Naive B cell (primary cell): ENCODE results near the gene FCHSD2. TPM values are rescaled to one million over a fixed set of nuclear protein-coding genes. Genes with fewer than 3 reads are reported as not detected.
A peak's percentile ranks its signal among the peaks of the same experiment; 100 is the strongest.

Source experiments
- ATAC-seq, 2 donors: fragments of 150-1000 bp; cut with Tn5 transposase; 2 replicates each; pipeline ENCODE4 v1.10.0; 2021; ENCODE audit warnings: low read depth in 2 of 2, mild to moderate bottlenecking in 2 of 2, moderate library complexity in 2 of 2
- DNase-seq: peaks from one replicate; pipeline ENCODE4 v3.0.0; 2022
- H3K27ac Mint-ChIP-seq, 6 donors: one replicate each; pipeline ENCODE4 v1.8.0; 2020 to 2022; ENCODE audit warnings: mild to moderate bottlenecking in 6 of 6, mixed read lengths in 6 of 6, moderate library complexity in 5 of 6, inconsistent platforms in 2 of 6
- H3K27me3 Mint-ChIP-seq, 3 donors: one replicate each; pipeline ENCODE4 v1.8.0; 2021 to 2022; ENCODE audit warnings: mixed read lengths in 3 of 3, mild to moderate bottlenecking in 1 of 3
- H3K36me3 Mint-ChIP-seq, 2 donors: one replicate each; pipeline ENCODE4 v1.8.0; 2020 to 2022; ENCODE audit warnings: mixed read lengths in 2 of 2, inconsistent platforms in 1 of 2, mild to moderate bottlenecking in 1 of 2
- H3K4me1 Mint-ChIP-seq, 3 donors: one replicate each; pipeline ENCODE4 v1.8.0; 2020 to 2022; ENCODE audit warnings: mixed read lengths in 3 of 3, inconsistent platforms in 1 of 3, mild to moderate bottlenecking in 1 of 3, moderate library complexity in 1 of 3
- H3K4me3 Mint-ChIP-seq, 8 donors: one replicate each; pipeline ENCODE4 v1.8.0; 2020 to 2022; ENCODE audit warnings: mild to moderate bottlenecking in 8 of 8, mixed read lengths in 8 of 8, moderate library complexity in 8 of 8, inconsistent platforms in 2 of 8
- H3K9me3 Mint-ChIP-seq, 7 donors: one replicate each; pipeline ENCODE4 v1.8.0; 2020 to 2022; ENCODE audit warnings: mixed read lengths in 7 of 7, mild to moderate bottlenecking in 5 of 7, inconsistent platforms in 2 of 7, moderate library complexity in 1 of 7
- polyA plus RNA-seq, 6 donors: library from polyadenylated mRNA; unstranded; fragments of 300-500 nt; fragmentation: Illumina TruSeq; gene quantifications; one replicate each; pipeline ENCODE4 v1.2.3, GENCODE V29; 2021; ENCODE audit warnings: low read depth in 6 of 6

FCHSD2 gene
- polyA plus RNA-seq, 6 donors from 2014 or later, result 43.0 to 134 (median 104) TPM

- no peak overlapping the region for H3K4me3 Mint-ChIP-seq
- peaks cover 42 to 66% (median 63%) of the 10 kb centered on the region in 3 donors for H3K4me1 Mint-ChIP-seq
- no peaks in the 10 kb centered on the region for H3K27me3 Mint-ChIP-seq
- DNase-seq (no peak), ATAC-seq (no peak)
- peak overlapping the region in 5 of 6 donors; percentile 1 to 85 (median 73) for H3K27ac Mint-ChIP-seq
- peaks cover 28 to 34% of the 10 kb centered on the region in 2 donors for H3K36me3 Mint-ChIP-seq
- H3K9me3 Mint-ChIP-seq, result peaks cover 3 to 25% (median 13%) of the 10 kb centered on the region in 7 donors
Observed at GRCh38 chr11:73018856-73019255, 123.3 kb downstream of the FCHSD2 start.

GRCh38 chr11:73017024-73017751 lies 124.9 kb downstream of the FCHSD2 start:
- Mint-ChIP-seq H3K27me3 (no peaks in the 10 kb centered on the region), H3K4me3 (peak overlapping the region in 6 of 8 donors; percentile 0 to 66 (median 10)), H3K27ac (peak overlapping the region; percentile 60 to 90 (median 79)), H3K4me1 (peaks cover 45 to 71% (median 67%) of the 10 kb centered on the region in 3 donors), H3K9me3 (peaks cover 0 to 11% (median 4%) of the 10 kb centered on the region in 7 donors), H3K36me3 (peaks cover 25 to 29% of the 10 kb centered on the region in 2 donors)
- DNase-seq (no peak), ATAC-seq (no peak)

- Mint-ChIP-seq H3K4me1 (peaks cover 41 to 68% (median 67%) of the 10 kb centered on the region in 3 donors), H3K4me3 (peak overlapping the region in 3 of 8 donors; percentile 7 to 43 (median 12)), H3K9me3 (peaks cover 9 to 34% (median 26%) of the 10 kb centered on the region in 7 donors), H3K27me3 (no peaks in the 10 kb centered on the region), H3K36me3 (peaks cover 50 to 51% of the 10 kb centered on the region in 2 donors), H3K27ac (peak overlapping the region; percentile 28 to 95 (median 83))
- ATAC-seq (no peak), DNase-seq (no peak)
Observed at GRCh38 chr11:73013021-73013420, 129.1 kb downstream of the FCHSD2 start.

- DNase-seq (no peak), ATAC-seq (no peak)
- peak overlapping the region in 2 of 8 donors; percentile 3 to 52 for H3K4me3 Mint-ChIP-seq
- H3K27me3 Mint-ChIP-seq, result no peaks in the 10 kb centered on the region
- H3K4me1 Mint-ChIP-seq, result peaks cover 40 to 71% (median 63%) of the 10 kb centered on the region in 3 donors
- peaks cover 9 to 37% (median 26%) of the 10 kb centered on the region in 7 donors for H3K9me3 Mint-ChIP-seq
- peak overlapping the region; percentile 29 to 95 (median 84) for H3K27ac Mint-ChIP-seq
- peaks cover 50 to 57% of the 10 kb centered on the region in 2 donors for H3K36me3 Mint-ChIP-seq
Observed at GRCh38 chr11:73012121-73012863, 129.8 kb downstream of the FCHSD2 start.

DNA sequence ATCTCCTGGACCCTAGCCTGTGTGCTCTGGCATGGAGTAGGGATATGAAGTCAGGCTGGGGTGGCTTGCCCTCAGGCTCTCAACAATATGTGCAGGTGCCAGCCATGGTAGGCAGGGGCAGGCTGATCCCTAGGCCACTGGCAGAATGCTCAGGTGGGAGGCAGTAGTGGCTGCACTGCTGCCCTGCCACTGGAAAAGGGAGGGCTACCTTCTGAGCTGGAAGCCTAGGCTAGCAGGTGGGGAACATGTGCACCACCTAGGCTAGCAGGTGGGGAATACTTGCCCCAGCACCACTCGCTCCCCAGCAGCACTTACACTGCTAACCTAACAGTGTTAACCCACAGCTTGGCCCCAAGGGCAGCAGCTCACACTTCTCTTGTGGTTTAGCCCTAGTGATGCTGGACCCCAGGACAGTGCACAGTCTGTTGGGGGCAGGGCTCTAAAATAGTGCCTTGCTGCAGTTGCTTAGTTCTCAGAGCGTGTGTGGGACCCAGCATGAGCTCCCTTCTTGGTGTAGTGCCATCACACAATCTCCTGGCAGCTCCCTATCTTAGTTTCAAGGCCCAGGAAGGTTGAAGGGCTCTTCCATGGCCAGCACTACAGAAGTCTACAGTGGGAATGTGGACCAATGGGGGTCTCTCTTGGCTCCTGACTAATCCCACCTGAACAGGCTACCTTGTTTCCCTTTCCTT lies 130.8 kb downstream of the FCHSD2 start:
- peak overlapping the region in 5 of 6 donors; percentile 29 to 91 (median 84) for H3K27ac Mint-ChIP-seq
- no peak for ATAC-seq
- DNase-seq, result no peak
- H3K4me3 Mint-ChIP-seq, result no peak overlapping the region
- peaks cover 11 to 41% (median 26%) of the 10 kb centered on the region in 7 donors for H3K9me3 Mint-ChIP-seq
- peaks cover 55 to 66% of the 10 kb centered on the region in 2 donors for H3K36me3 Mint-ChIP-seq
- no peaks in the 10 kb centered on the region for H3K27me3 Mint-ChIP-seq
- H3K4me1 Mint-ChIP-seq, result peaks cover 43 to 71% (median 61%) of the 10 kb centered on the region in 3 donors

DNA sequence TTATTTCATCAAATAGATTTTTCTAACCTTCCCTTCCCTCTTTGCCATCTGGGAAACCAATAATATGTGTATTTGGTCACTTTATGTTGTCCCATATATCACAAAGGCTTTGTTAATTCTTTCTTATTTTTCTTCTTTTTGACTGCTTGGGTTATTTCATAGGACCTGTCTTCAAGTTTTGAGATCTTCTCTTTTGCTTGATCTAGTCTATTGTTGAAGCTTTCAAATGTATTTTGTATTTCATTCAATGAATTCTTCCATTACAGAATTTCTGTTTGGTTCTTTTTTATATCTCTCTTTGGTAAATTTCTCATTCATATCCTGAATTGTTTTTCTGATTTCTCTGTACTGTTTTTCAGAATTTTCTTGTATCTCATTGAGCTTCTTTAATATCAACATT lies 132.1 kb downstream of the FCHSD2 start:
- peaks cover 14 to 45% (median 31%) of the 10 kb centered on the region in 7 donors for H3K9me3 Mint-ChIP-seq
- no peak for ATAC-seq
- peaks cover 63 to 79% of the 10 kb centered on the region in 2 donors for H3K36me3 Mint-ChIP-seq
- DNase-seq, result no peak
- peak overlapping the region in 4 of 6 donors; percentile 10 to 84 (median 32) for H3K27ac Mint-ChIP-seq
- peaks cover 53 to 75% (median 69%) of the 10 kb centered on the region in 3 donors for H3K4me1 Mint-ChIP-seq
- H3K4me3 Mint-ChIP-seq, result peak overlapping the region in 3 of 8 donors; percentile 25 to 50 (median 34)
- H3K27me3 Mint-ChIP-seq, result no peaks in the 10 kb centered on the region

- Mint-ChIP-seq H3K36me3 (peaks cover 57 to 65% of the 10 kb centered on the region in 2 donors), H3K27ac (peak overlapping the region; percentile 89 to 96 (median 91)), H3K4me1 (peaks cover 54 to 69% (median 62%) of the 10 kb centered on the region in 3 donors), H3K4me3 (peak overlapping the region in 6 of 8 donors; percentile 6 to 81 (median 47)), H3K9me3 (peaks cover 9 to 41% (median 25%) of the 10 kb centered on the region in 7 donors), H3K27me3 (no peaks in the 10 kb centered on the region)
- no peak for ATAC-seq
- DNase-seq, result no peak
Observed at GRCh38 chr11:73004088-73004487, 138.0 kb downstream of the FCHSD2 start.

DNA sequence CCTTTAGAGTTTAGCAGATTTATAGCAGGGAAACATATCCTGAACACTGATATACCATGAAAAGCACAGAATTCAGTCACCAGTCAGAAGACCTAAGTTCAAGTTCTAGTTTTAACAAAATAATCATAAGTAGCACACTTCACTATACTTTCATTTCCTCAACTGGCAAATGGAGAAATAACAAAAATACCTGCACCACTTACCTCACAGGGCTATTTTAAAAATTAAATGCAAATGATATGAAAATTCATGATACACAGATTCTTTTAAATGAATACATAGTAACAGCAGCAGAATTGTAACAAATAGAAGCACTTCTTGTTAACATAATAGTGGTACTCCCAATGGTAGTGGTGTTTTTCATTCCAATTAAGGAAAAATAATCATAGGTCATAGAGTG lies 139.0 kb downstream of the FCHSD2 start:
- DNase-seq, result peak; percentile 58
- peaks cover 48 to 73% (median 61%) of the 10 kb centered on the region in 3 donors for H3K4me1 Mint-ChIP-seq
- peaks cover 48 to 56% of the 10 kb centered on the region in 2 donors for H3K36me3 Mint-ChIP-seq
- ATAC-seq, result peak; percentile 90 to 92
- H3K4me3 Mint-ChIP-seq, result peak overlapping the region; percentile 13 to 71 (median 42)
- peaks cover 9 to 32% (median 17%) of the 10 kb centered on the region in 7 donors for H3K9me3 Mint-ChIP-seq
- H3K27ac Mint-ChIP-seq, result peak overlapping the region; percentile 75 to 94 (median 90)
- no peaks in the 10 kb centered on the region for H3K27me3 Mint-ChIP-seq

- H3K27me3 Mint-ChIP-seq, result no peaks in the 10 kb centered on the region
Observed at GRCh38 chr11:73002214-73002613, 139.9 kb downstream of the FCHSD2 start.

GRCh38 chr11:73001615-73002014 lies 140.5 kb downstream of the FCHSD2 start:
- Mint-ChIP-seq H3K27ac (peak overlapping the region; percentile 34 to 93 (median 78)), H3K4me1 (peaks cover 45 to 73% (median 68%) of the 10 kb centered on the region in 3 donors), H3K36me3 (peaks cover 34 to 51% of the 10 kb centered on the region in 2 donors), H3K9me3 (peaks cover 9 to 27% (median 17%) of the 10 kb centered on the region in 7 donors), H3K4me3 (peak overlapping the region in 5 of 8 donors; percentile 20 to 71 (median 39)), H3K27me3 (no peaks in the 10 kb centered on the region)
- no peak for ATAC-seq
- no peak for DNase-seq

More at GRCh38 chr11:73002214-73002613, 139.9 kb downstream of the FCHSD2 start:
- H3K27ac Mint-ChIP-seq, result peak overlapping the region; percentile 0 to 93 (median 83)
- ATAC-seq, result no peak
- H3K36me3 Mint-ChIP-seq, result peaks cover 39 to 51% of the 10 kb centered on the region in 2 donors
- DNase-seq, result no peak
- H3K4me1 Mint-ChIP-seq, result peaks cover 42 to 73% (median 65%) of the 10 kb centered on the region in 3 donors
- H3K4me3 Mint-ChIP-seq, result peak overlapping the region in 5 of 8 donors; percentile 20 to 71 (median 39)
- peaks cover 9 to 28% (median 17%) of the 10 kb centered on the region in 7 donors for H3K9me3 Mint-ChIP-seq

- H3K27me3 Mint-ChIP-seq, result no peaks in the 10 kb centered on the region
Observed at GRCh38 chr11:72998676-72999075, 143.4 kb downstream of the FCHSD2 start.

DNA sequence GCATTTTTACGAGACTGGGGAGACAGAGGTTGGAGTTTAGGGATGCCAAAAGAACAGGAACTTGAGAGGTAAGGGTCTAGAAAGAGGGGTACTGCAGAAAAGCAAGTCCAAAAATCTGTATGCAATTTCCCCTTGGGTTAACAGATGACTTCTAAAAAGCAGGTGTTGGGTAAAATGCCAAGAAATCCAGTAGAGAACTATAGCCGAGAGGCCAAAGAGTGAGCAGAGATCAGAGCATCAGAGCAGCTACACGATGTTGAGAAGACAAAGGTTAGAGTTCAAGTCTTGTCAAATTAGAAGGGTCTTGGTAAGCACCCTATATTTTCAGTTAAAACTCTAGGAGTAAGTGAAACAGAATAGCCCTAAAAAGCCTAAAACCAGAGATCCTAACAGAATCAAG lies 145.2 kb downstream of the FCHSD2 start:
- Mint-ChIP-seq H3K27me3 (no peaks in the 10 kb centered on the region), H3K36me3 (peaks cover 16 to 31% of the 10 kb centered on the region in 2 donors), H3K27ac (peak overlapping the region; percentile 19 to 98 (median 88)), H3K9me3 (peaks cover 0 to 2% (median 0%) of the 10 kb centered on the region in 7 donors), H3K4me3 (peak overlapping the region in 7 of 8 donors; percentile 17 to 88 (median 39)), H3K4me1 (peaks cover 30 to 67% (median 52%) of the 10 kb centered on the region in 3 donors)
- ATAC-seq, result peak; percentile 40 to 50
- DNase-seq, result no peak

More at GRCh38 chr11:72998676-72999075, 143.4 kb downstream of the FCHSD2 start:
- DNase-seq, result no peak
- peak overlapping the region in 2 of 8 donors; percentile 44 to 55 for H3K4me3 Mint-ChIP-seq
- peaks cover 0 to 7% (median 5%) of the 10 kb centered on the region in 7 donors for H3K9me3 Mint-ChIP-seq
- peaks cover 38 to 74% (median 64%) of the 10 kb centered on the region in 3 donors for H3K4me1 Mint-ChIP-seq
- peaks cover 16 to 43% of the 10 kb centered on the region in 2 donors for H3K36me3 Mint-ChIP-seq
- H3K27ac Mint-ChIP-seq, result peak overlapping the region; percentile 12 to 91 (median 76)
- no peak for ATAC-seq
